IMR-90 (cell line): ENCODE results near the gene ABAT. TPM values are rescaled to one million over a fixed set of nuclear protein-coding genes. Genes with fewer than 3 reads are reported as not detected.
"Not testable (repeated sequence)": the region's sequence is repeated elsewhere in the genome, so short reads cannot be mapped to it uniquely, and the experiment has no call there.

Experiments
- ATAC-seq: fragments of 200-7000 bp; cut with Tn5 transposase; 2 replicates; pipeline ENCODE4 v1.9.1; 2020; ENCODE audit warnings: low read depth, mild to moderate bottlenecking, moderate library complexity
- BruUV-seq: library from RNA; stranded (reverse); fragments of 400-500 nt; replicated peaks from 2 replicates; lab custom pipeline; 2021; lab: Mats Ljungman, UMichigan
- CTCF ChIA-PET: fragments of 300-600 bp; formaldehyde crosslinking; extraction: SDS; loops from one replicate; lab custom pipeline; 2021; ENCODE audit warnings: antibody characterized with exemption; lab: Yijun Ruan, JAX
- POLR2A ChIA-PET: fragments of 300-600 bp; sonication (Branson Sonifier 250); formaldehyde crosslinking; loops from one replicate; lab custom pipeline; 2022; ENCODE audit warnings: antibody characterized with exemption; ENCODE audit not compliant: unreplicated experiment; lab: Charles Lee
- DNase-seq: peaks from one replicate; pipeline ENCODE4 v3.0.0; 2013
- H2AFZ ChIP-seq: replicated peaks from 2 replicates; pipeline ENCODE3; 2013; ENCODE audit warnings: low read length, mild to moderate bottlenecking; ENCODE audit not compliant: poor library complexity
- H2AK5ac ChIP-seq: 2 replicates; pipeline ENCODE4 v1.6.1; 2013; ENCODE audit warnings: low read depth, low read length, inconsistent platforms
- H2AK9ac ChIP-seq: replicated peaks from 2 replicates; pipeline ENCODE3; 2013; ENCODE audit warnings: mild to moderate bottlenecking, low read depth, low read length, moderate library complexity; ENCODE audit not compliant: poor library complexity
- H2BK120ac ChIP-seq: 2 replicates; pipeline ENCODE4 v1.6.1; 2013; ENCODE audit warnings: low read depth, low read length, inconsistent platforms
- H2BK15ac ChIP-seq: 3 replicates; pipeline ENCODE4 v1.6.1; 2013; ENCODE audit warnings: low read depth, low read length, inconsistent platforms
- H2BK20ac ChIP-seq: 2 replicates; pipeline ENCODE4 v1.6.1; 2013; ENCODE audit warnings: low read depth, mild to moderate bottlenecking, inconsistent platforms, low read length, moderate library complexity
- H2BK5ac ChIP-seq: 2 replicates; pipeline ENCODE4 v1.6.1; 2013; ENCODE audit warnings: mild to moderate bottlenecking, low read depth, low read length, inconsistent platforms; ENCODE audit not compliant: poor library complexity, severe bottlenecking
- H3K14ac ChIP-seq: replicated peaks from 2 replicates; pipeline ENCODE4 v1.6.1; 2013; ENCODE audit warnings: low read depth, low read length, inconsistent platforms
- H3K18ac ChIP-seq: 2 replicates; pipeline ENCODE4 v1.6.1; 2013; ENCODE audit warnings: low read depth, low read length, control low read depth
- H3K23ac ChIP-seq: 2 replicates; pipeline ENCODE4 v1.6.1; 2013; ENCODE audit warnings: low read depth, low read length, inconsistent platforms
- H3K27ac ChIP-seq: 2 replicates; pipeline ENCODE4 v1.5.1; 2013; ENCODE audit warnings: mild to moderate bottlenecking, control low read depth, low read length; ENCODE audit not compliant: insufficient read depth
- H3K27me3 ChIP-seq: 2 replicates; pipeline ENCODE4 v1.6.1; 2013; ENCODE audit warnings: low read length; ENCODE audit not compliant: control insufficient read depth, insufficient read depth
- H3K36me3 ChIP-seq: 2 replicates; pipeline ENCODE4 v1.6.1; 2013; ENCODE audit warnings: low read length, mixed read lengths; ENCODE audit not compliant: control insufficient read depth, insufficient read depth
- H3K4ac ChIP-seq: 2 replicates; pipeline ENCODE4 v1.6.1; 2013; ENCODE audit warnings: low read depth, low read length, inconsistent platforms
- H3K4me1 ChIP-seq: 2 replicates; pipeline ENCODE4 v1.6.1; 2013; ENCODE audit warnings: low read length, mixed read lengths; ENCODE audit not compliant: control insufficient read depth, insufficient read depth
- H3K4me2 ChIP-seq: 2 replicates; pipeline ENCODE4 v1.6.1; 2013; ENCODE audit warnings: low read depth, mild to moderate bottlenecking, control low read depth, low read length, moderate library complexity
- H3K4me3 ChIP-seq: 2 replicates; pipeline ENCODE4 v1.5.1; 2013; ENCODE audit warnings: low read depth, mild to moderate bottlenecking, control low read depth, low read length, moderate library complexity; ENCODE audit not compliant: insufficient read depth
- H3K56ac ChIP-seq: 2 replicates; pipeline ENCODE4 v1.6.1; 2013; ENCODE audit warnings: low read length, inconsistent platforms; ENCODE audit not compliant: insufficient read depth; ENCODE audit errors: extremely low read depth
- H3K79me1 ChIP-seq, 2 experiments: 2 replicates each; pipeline ENCODE4 v1.6.1; 2013; ENCODE audit warnings: low read length in 2 of 2, inconsistent platforms in 1 of 2, low read depth in 1 of 2
- H3K9ac ChIP-seq: 2 replicates; pipeline ENCODE4 v1.6.1; 2013; ENCODE audit warnings: low read depth, low read length, control low read depth
- H3K9me1 ChIP-seq: 2 replicates; pipeline ENCODE4 v1.6.1; 2013; ENCODE audit warnings: low read length, inconsistent platforms; ENCODE audit not compliant: insufficient read depth
- H3K9me3 ChIP-seq: 2 replicates; pipeline ENCODE4 v1.6.1; 2013; ENCODE audit warnings: low read length; ENCODE audit not compliant: control insufficient read depth, insufficient read depth
- H4K20me1 ChIP-seq: 2 replicates; pipeline ENCODE4 v1.6.1; 2013; ENCODE audit warnings: low read length, inconsistent platforms; ENCODE audit not compliant: insufficient read depth
- H4K5ac ChIP-seq: 2 replicates; pipeline ENCODE4 v1.6.1; 2013; ENCODE audit warnings: mild to moderate bottlenecking, low read depth, low read length, control low read depth
- H4K8ac ChIP-seq, 2 experiments: 2 replicates each; pipeline ENCODE4 v1.6.1; 2013; ENCODE audit warnings: low read depth in 2 of 2, low read length in 2 of 2, control low read depth in 1 of 2, inconsistent platforms in 1 of 2
- H4K91ac ChIP-seq: 2 replicates; pipeline ENCODE4 v1.6.1; 2013; ENCODE audit warnings: low read depth, low read length, inconsistent platforms; ENCODE audit not compliant: insufficient read depth
- RAD21 ChIP-seq: IDR thresholded peaks from 2 replicates; pipeline ENCODE4 v1.6.1; 2012; ENCODE audit warnings: low read length, improper control_type of control experiment
- SMC3 ChIP-seq: fragments of 150-350 bp; IDR thresholded peaks from 2 replicates; pipeline ENCODE4 v1.6.1; 2016; ENCODE audit warnings: low read depth, mild to moderate bottlenecking, antibody characterized with exemption, low read length, moderate library complexity
- WGBS, 2 experiments: methylation state at CpG; one replicate each; pipeline versions ENCODE4 v1.1.5 to v1.1.7; 2013; ENCODE audit warnings: missing lambda C conversion rate in 2 of 2; ENCODE audit not compliant: insufficient read length in 1 of 2; ENCODE audit errors: extremely low coverage in 2 of 2; 5-methylcytosine and 5-hydroxymethylcytosine counted together
- dilution Hi-C: fragments of 300-500 bp; cut with HindIII; formaldehyde crosslinking; loops from one replicate; pipeline ENCODE4 v1.14.3; 2018; ENCODE audit warnings: low sequenced_read_pairs; ENCODE audit not compliant: unreplicated experiment
- in situ Hi-C: fragments of 300-500 bp; cut with MboI; formaldehyde crosslinking; loops from 3 replicates; pipeline ENCODE4 v1.14.3; 2019; ENCODE audit warnings: low sequenced_read_pairs, inconsistent platforms, mixed read lengths
- intact Hi-C: fragments of 100-400 bp; cut with micrococcal nuclease; formaldehyde crosslinking; loops from 2 replicates; pipeline ENCODE4 v1.10.0; 2022
- polyA plus RNA-seq, 3 experiments: library from polyadenylated mRNA; depleted of rRNA; stranded (reverse); fragments of >200 nt; gene quantifications; 2 replicates each; pipeline ENCODE4 v1.2.3, GENCODE V29; 2012; ENCODE audit warnings: low replicate concordance in 1 of 3
- total RNA-seq: library from RNA; depleted of rRNA; stranded (reverse); fragments of >200 nt; gene quantifications from 2 replicates; pipeline ENCODE4 v1.2.3, GENCODE V29; 2012
- TF ChIP-seq, protein P1 (sequence below): conservative IDR thresholded peaks from 2 replicates; pipeline ENCODE4 v1.5.1; 2012; ENCODE audit warnings: mild to moderate bottlenecking, low read depth, low read length, improper control_type of control experiment

Gene ABAT
- total and polyA plus RNA-seq, 2 of the 4 experiments (the other 2 are of a cell fraction) = 4.5 to 6.9 TPM

- H4K91ac ChIP-seq, H4K5ac ChIP-seq, H4K8ac ChIP-seq, H3K4me3 ChIP-seq, H3K56ac ChIP-seq, H3K23ac ChIP-seq, H2BK5ac ChIP-seq, H3K18ac ChIP-seq, H2BK20ac ChIP-seq, H3K9me1 ChIP-seq, H4K20me1 ChIP-seq, H2AFZ ChIP-seq, H2BK120ac ChIP-seq, H3K4ac ChIP-seq, H3K14ac ChIP-seq, H3K9ac ChIP-seq, BruUV-seq, H3K4me2 ChIP-seq, H2BK15ac ChIP-seq, H3K4me1 ChIP-seq, H2AK9ac ChIP-seq, dilution Hi-C loops, intact Hi-C loops, H3K27me3 ChIP-seq, H3K9me3 ChIP-seq, H3K27ac ChIP-seq, H2AK5ac ChIP-seq, H3K79me1 ChIP-seq: not testable (repeated sequence)
- ChIA-PET POLR2A (interaction anchor here (0.6 kb wide), 1 partner anchor 406 kb away, joined by 3 read pairs; no protein-coding TSS in a partner anchor), CTCF (interaction anchor here (0.6 to 0.7 kb wide), 3 partner anchors 13 to 210 kb away, joined by 3 to 4 read pairs (median 3); no protein-coding TSS in a partner anchor)
- ATAC-seq (peak; percentile 76), DNase-seq (peak; percentile 10)
- peak; percentile 13; the same call in 1 of the 2 replicates for TF ChIP-seq SMC3
- TF ChIP-seq, protein P1, sequence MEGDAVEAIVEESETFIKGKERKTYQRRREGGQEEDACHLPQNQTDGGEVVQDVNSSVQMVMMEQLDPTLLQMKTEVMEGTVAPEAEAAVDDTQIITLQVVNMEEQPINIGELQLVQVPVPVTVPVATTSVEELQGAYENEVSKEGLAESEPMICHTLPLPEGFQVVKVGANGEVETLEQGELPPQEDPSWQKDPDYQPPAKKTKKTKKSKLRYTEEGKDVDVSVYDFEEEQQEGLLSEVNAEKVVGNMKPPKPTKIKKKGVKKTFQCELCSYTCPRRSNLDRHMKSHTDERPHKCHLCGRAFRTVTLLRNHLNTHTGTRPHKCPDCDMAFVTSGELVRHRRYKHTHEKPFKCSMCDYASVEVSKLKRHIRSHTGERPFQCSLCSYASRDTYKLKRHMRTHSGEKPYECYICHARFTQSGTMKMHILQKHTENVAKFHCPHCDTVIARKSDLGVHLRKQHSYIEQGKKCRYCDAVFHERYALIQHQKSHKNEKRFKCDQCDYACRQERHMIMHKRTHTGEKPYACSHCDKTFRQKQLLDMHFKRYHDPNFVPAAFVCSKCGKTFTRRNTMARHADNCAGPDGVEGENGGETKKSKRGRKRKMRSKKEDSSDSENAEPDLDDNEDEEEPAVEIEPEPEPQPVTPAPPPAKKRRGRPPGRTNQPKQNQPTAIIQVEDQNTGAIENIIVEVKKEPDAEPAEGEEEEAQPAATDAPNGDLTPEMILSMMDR = peak; percentile 32; the same call in 1 of the 2 replicates
- peak; percentile 16; the same call in 1 of the 2 replicates for TF ChIP-seq RAD21
- WGBS, 2 experiments = 80% methylated on average over 2 of the region's 7 CpGs; no CpG with 5 or more reads in 1 of the 2 experiments
- in situ Hi-C loops = loop anchor here (25.0 kb wide), 2 partner anchors 360 to 485 kb away; no protein-coding TSS in a partner anchor
- H3K36me3 ChIP-seq = peaks cover 13% of the 10 kb centered on the region
These were observed 22.5 kb upstream of the ABAT start for GRCh38 chr16:8651958-8652357.
